Activated CD4-positive, alpha-beta T cell treated with anti-CD3 and anti-CD28 coated beads for 1 hour (primary cell): ENCODE data around the gene ARPC4.
A peak's percentile ranks its signal among the peaks of the same experiment; 100 is the strongest.

ENCODE experiments used
- DNase-seq: peaks from one replicate; pipeline ENCODE4 v3.0.0-alpha.2; 2020

Gene ARPC4

GRCh38 chr3:9792405-9793160 is at the start of gene ARPC4, which contains the start of gene TADA3:
TSS of gene ARPC4 (plus strand) at chr3:9793082. CDS start at chr3:9793122, 40 bp downstream.
TSS of gene TADA3 (minus strand) at chr3:9792473. CDS start at chr3:9791466, 1,007 bp downstream.
- peak; percentile 88 for DNase-seq

GRCh38 chr3:9743548-9743947 is 49.3 kb upstream of the ARPC4 start:
- DNase-seq, result no peak

GRCh38 chr3:9744162-9744561 is 48.7 kb upstream of the ARPC4 start:
- DNase-seq, result no peak

GRCh38 chr3:9745521-9745920 is 47.4 kb upstream of the ARPC4 start:
- DNase-seq, result no peak

- DNase-seq, result no peak
These were observed 46.6 kb upstream of the ARPC4 start for GRCh38 chr3:9746330-9746729.

DNA sequence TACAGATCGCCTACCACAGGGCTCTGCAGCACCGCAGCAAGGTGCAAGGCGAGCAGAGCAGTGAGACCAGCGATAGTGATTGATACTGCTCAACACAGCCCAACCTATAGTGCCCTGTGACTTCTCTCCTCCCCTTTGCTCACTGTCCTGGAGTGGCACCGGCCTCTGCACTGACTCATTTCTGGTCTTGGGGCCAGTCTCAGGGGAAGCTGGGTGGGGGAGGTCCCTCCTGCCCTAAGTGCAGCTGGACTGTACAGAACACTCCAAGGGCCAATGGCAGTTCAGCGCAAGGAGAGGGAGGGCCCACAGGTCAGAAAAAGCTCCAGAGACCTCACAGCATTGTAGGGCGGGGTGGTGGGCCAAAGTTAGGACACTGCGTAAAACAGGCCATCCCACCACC is 45.6 kb upstream of the ARPC4 start:
- DNase-seq, result no peak

DNA sequence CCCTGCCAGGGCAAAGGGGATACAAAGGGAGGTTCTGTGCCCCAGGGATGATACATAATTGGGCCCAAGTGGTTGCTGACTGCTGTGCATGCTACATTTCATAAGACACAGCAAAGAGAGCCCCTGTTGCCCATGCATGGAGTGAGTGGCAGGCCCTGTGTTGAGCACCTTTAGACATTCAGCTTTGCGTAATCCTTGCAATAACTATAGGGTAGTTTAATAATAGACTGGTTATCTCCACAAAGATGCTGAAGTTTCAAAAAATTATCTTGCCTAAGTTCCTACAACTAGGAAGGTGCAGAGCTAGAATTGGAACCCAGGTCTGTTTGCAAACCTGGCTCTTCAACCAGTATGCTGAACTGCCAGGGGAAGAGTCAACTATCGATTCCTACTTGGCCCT is 44.9 kb upstream of the ARPC4 start:
- no peak for DNase-seq

GRCh38 chr3:9749296-9749644 is 43.6 kb upstream of the ARPC4 start:
- no peak for DNase-seq

GRCh38 chr3:9749645-9750555 is 43.0 kb upstream of the ARPC4 start, which contains the start of gene OGG1:
TSS of gene OGG1 (plus strand) at chr3:9749952. CDS start at chr3:9750287, 335 bp downstream.
- DNase-seq, result peak; percentile 87

- no peak for DNase-seq
These were observed 42.1 kb upstream of the ARPC4 start for GRCh38 chr3:9750556-9751411.

DNA sequence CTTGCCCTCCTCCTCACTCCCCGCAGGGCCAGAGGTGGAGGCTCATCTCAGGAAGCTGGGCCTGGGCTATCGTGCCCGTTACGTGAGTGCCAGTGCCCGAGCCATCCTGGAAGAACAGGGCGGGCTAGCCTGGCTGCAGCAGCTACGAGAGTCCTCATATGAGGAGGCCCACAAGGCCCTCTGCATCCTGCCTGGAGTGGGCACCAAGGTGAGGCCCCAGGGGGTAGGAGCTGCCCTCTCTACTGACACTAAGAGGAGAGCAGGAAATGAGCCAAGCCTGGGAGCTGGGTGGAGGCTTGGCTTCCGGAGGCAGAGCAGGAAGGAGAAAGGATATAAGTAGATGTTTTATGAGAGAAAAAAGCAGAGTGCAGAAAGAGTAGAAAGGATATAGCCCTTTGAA is 38.2 kb upstream of the ARPC4 start:
- DNase-seq, result no peak

DNA sequence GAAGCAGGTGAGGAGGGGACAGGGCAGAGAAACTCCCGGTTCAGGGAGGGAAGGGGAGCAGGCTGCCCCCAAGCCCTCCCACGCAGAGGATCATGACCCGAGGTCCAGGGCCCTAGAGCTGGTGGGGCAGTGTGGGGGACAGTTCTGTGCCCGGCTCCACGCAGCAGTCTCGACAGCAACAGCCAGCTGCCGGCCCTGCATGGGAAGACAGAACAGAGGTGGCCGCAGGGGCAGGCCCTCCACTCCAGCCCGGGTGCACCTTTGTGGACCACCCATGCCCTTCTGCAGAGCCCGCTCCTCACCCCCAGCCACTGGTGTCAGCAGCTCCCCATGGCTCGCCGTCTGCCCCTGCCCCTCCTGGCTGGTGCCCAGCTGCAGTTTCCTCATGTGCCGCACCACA is 35.5 kb upstream of the ARPC4 start:
- DNase-seq, result no peak

- no peak for DNase-seq
These were observed 31.9 kb upstream of the ARPC4 start for GRCh38 chr3:9760779-9761505.

GRCh38 chr3:9761919-9762318 is 31.0 kb upstream of the ARPC4 start:
- no peak for DNase-seq

DNA sequence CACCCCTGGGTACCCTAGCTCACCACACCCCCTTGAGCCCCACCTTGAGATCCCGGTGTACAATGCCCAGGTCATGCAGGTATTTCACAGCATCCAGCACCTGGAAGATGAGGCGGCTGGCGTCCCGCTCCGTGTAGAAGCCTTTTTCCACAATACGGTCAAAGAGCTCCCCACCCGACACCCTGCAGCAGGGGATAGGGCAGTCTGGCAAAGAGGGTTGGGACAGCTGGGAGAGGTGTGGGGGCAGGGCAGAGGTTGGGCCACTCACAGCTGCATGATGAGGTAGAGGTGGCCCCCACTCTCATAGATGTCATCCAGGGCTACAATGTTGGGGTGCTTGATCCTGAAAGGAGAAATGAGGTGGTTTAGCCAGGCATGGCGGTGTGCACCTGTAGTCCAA is 30.0 kb upstream of the ARPC4 start:
- DNase-seq, result no peak

DNA sequence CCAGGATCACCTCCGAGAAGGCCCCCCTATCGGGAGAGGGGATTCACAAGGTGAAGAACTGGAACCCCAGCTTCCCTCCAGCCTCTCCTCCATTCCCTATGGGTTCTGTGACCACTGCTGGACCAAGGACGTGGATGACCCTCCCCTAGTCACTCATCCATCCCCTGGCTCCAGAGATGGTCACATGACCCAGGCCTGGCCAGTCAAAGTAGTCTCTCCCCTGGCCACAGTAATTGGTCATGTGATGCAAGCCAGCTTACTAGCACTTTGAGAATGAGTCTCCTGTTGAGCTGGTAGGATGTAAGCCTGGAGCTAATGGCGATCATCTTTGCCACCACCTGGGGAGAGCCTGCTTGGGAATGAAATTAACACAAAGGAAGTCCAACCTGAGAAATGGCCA is 27.0 kb upstream of the ARPC4 start:
- no peak for DNase-seq

- no peak for DNase-seq
These were observed 25.5 kb upstream of the ARPC4 start for GRCh38 chr3:9767418-9767817.

GRCh38 chr3:9768141-9768775 is 24.6 kb upstream of the ARPC4 start:
- DNase-seq, result no peak

GRCh38 chr3:9769012-9769411 is 23.9 kb upstream of the ARPC4 start:
- DNase-seq, result no peak

- peak; percentile 36 for DNase-seq
These were observed 23.2 kb upstream of the ARPC4 start, which contains the start of gene CAMK1 for GRCh38 chr3:9769426-9770275. TSS of gene CAMK1 (minus strand) at chr3:9769947. CDS start at chr3:9767749, 2,198 bp downstream.
